ENCODE data around the gene ACTL10. TPM values are rescaled to one million over a fixed set of nuclear protein-coding genes. Genes with fewer than 3 reads are reported as not detected.

Gene ACTL10
- total RNA-seq, 1 donor from 2014 or later: 2.3 TPM

DNA sequence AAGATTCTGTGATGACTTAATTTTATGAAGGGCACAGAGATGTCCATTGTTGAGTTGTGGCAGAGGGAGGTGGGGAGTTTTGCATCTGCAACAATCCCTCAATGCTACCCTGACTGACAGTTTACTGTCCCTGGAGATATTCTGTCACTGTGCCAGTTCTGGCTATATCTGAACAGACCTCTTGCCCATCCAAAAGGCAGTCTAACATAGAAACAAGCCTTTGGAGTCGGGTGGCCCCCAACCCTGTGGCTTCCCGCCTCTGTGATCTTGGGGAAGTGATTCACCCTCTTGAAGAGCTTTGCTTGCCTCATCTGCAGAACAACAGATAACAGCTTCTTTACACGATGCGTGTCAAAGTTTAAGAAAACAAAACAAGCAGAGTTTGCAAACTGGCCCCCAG, 23.2 kb downstream of the ACTL10 start:
- Mint-ChIP-seq H3K27me3 (ENCODE audit: low read depth) (no peaks in the 10 kb centered on the region), H3K27ac (ENCODE audit: unreplicated experiment) (no peak overlapping the region), H3K9me3 (ENCODE audit: low read depth) (no peaks in the 10 kb centered on the region), H3K4me1 (ENCODE audit: low read depth) (peaks cover 14% of the 10 kb centered on the region), H3K36me3 (ENCODE audit: low read depth) (no peaks in the 10 kb centered on the region), H3K4me3 (ENCODE audit: unreplicated experiment) (no peak overlapping the region)
- no peak for TF ChIP-seq CTCF (IDR thresholded peaks at IDR 0.05)
- no peak for DNase-seq (ENCODE audit: low spot score)

DNA sequence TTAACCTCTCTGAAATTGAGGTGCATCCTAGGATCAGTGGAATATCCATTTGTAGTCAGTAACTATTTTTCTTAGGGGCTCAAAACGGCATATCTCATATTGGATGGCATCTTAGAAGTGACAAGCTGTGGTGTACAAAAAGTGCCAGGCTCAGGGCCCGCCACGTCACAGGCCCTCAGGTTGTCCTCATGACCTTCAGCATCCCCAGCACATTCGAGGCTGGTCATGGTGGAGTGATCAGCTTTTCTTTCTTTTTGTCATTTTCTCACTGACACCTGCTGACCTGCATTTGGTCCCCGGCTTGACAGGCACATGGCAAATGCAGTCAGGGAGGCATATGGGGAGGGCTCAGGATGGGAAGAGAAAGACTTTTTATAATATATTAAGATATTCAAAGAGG, 26.5 kb downstream of the ACTL10 start:
- TF ChIP-seq CTCF (IDR thresholded peaks at IDR 0.05): no peak
- no peak for DNase-seq (ENCODE audit: low spot score)
- H3K36me3 Mint-ChIP-seq (ENCODE audit: low read depth): no peaks in the 10 kb centered on the region
- H3K4me3 Mint-ChIP-seq (ENCODE audit: unreplicated experiment): no peak overlapping the region
- H3K9me3 Mint-ChIP-seq (ENCODE audit: low read depth): no peaks in the 10 kb centered on the region
- no peak overlapping the region for H3K27ac Mint-ChIP-seq (ENCODE audit: unreplicated experiment)
- peaks cover 3% of the 10 kb centered on the region for H3K4me1 Mint-ChIP-seq (ENCODE audit: low read depth)
- no peaks in the 10 kb centered on the region for H3K27me3 Mint-ChIP-seq (ENCODE audit: low read depth)

DNA sequence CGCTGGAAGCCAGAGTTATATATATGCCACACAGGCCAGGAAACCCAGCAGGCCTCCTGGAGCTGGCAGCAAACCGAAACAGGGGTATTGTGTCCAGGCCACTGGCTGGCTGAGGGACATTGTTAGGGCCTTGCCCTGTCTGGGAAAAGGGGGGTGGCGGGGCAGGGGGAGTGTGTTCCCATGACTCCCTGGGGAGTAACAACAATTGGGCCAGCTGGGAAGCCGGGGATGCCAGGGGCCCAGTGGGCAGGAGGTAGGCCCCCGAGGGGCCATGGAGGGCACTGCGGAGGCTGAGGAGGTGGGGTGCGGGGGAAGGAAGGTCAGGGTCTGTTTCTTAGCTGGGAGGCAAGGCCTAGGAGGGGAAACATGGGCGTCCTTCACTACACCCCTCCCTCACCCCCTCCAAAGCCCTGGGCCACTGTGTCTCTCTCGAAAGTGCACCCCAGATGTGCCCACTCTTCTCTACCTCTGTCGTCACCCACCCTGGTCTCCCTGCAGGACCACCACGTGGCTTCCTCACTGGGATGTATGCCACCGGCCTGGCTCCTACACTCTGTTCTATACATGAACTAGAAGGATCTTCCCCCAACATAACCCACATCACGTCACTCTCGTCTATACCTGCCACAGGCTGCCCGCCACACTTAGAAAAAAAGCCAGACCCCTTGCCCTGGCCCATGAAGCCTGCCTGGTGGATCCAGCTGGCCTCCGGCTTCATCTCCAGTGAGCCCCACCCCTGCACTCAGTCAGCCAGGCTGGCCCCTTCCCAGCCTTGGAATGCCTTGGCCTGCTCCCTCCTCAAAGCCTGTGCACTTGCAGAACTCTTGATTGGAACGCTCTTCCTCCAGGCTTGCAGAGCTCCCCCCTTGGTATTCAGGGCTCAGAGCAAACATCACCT, 27.2 kb downstream of the ACTL10 start:
- H3K27ac Mint-ChIP-seq (ENCODE audit: unreplicated experiment): no peak overlapping the region
- no peaks in the 10 kb centered on the region for H3K27me3 Mint-ChIP-seq (ENCODE audit: low read depth)
- peaks cover 3% of the 10 kb centered on the region for H3K4me1 Mint-ChIP-seq (ENCODE audit: low read depth)
- no peaks in the 10 kb centered on the region for H3K36me3 Mint-ChIP-seq (ENCODE audit: low read depth)
- DNase-seq (ENCODE audit: low spot score): no peak
- no peak for TF ChIP-seq CTCF (IDR thresholded peaks at IDR 0.05)
- H3K9me3 Mint-ChIP-seq (ENCODE audit: low read depth): no peaks in the 10 kb centered on the region
- no peak overlapping the region for H3K4me3 Mint-ChIP-seq (ENCODE audit: unreplicated experiment)

- H3K4me1 Mint-ChIP-seq (ENCODE audit: low read depth): peaks cover 3% of the 10 kb centered on the region
- no peak overlapping the region for H3K27ac Mint-ChIP-seq (ENCODE audit: unreplicated experiment)
- H3K27me3 Mint-ChIP-seq (ENCODE audit: low read depth): no peaks in the 10 kb centered on the region
- DNase-seq (ENCODE audit: low spot score): no peak
- no peak overlapping the region for H3K4me3 Mint-ChIP-seq (ENCODE audit: unreplicated experiment)
- no peaks in the 10 kb centered on the region for H3K9me3 Mint-ChIP-seq (ENCODE audit: low read depth)
- H3K36me3 Mint-ChIP-seq (ENCODE audit: low read depth): no peaks in the 10 kb centered on the region
- TF ChIP-seq CTCF (IDR thresholded peaks at IDR 0.05): no peak
Observed at GRCh38 chr20:33694639-33695012, 27.9 kb downstream of the ACTL10 start.

GRCh38 chr20:33696448-33696847, 29.7 kb downstream of the ACTL10 start:
- no peak for DNase-seq (ENCODE audit: low spot score)
- H3K4me1 Mint-ChIP-seq (ENCODE audit: low read depth): no peaks in the 10 kb centered on the region
- H3K4me3 Mint-ChIP-seq (ENCODE audit: unreplicated experiment): no peak overlapping the region
- no peaks in the 10 kb centered on the region for H3K36me3 Mint-ChIP-seq (ENCODE audit: low read depth)
- H3K27me3 Mint-ChIP-seq (ENCODE audit: low read depth): no peaks in the 10 kb centered on the region
- no peaks in the 10 kb centered on the region for H3K9me3 Mint-ChIP-seq (ENCODE audit: low read depth)
- no peak for TF ChIP-seq CTCF (IDR thresholded peaks at IDR 0.05)
- H3K27ac Mint-ChIP-seq (ENCODE audit: unreplicated experiment): no peak overlapping the region
